NCI-H1417 treated with DMSO at 0.1 percent for 48 hours (cell line): ENCODE measurements around the gene MYO7A.

Source experiments
- DNase-seq: peaks from one replicate; lab custom pipeline; 2025; lab: John Stamatoyannopoulos, UW

Gene MYO7A

GRCh38 chr11:77127235-77127911 lies 673 bp upstream of the MYO7A start:
- no peak for DNase-seq

GRCh38 chr11:77129069-77129841 lies 1.2 kb downstream of the MYO7A start:
- DNase-seq = no peak

GRCh38 chr11:77129842-77130756 lies 2.1 kb downstream of the MYO7A start:
- no peak for DNase-seq

GRCh38 chr11:77130763-77131513 lies 2.9 kb downstream of the MYO7A start:
- no peak for DNase-seq

- DNase-seq = no peak
Observed at GRCh38 chr11:77131560-77131959, 3.5 kb downstream of the MYO7A start.

GRCh38 chr11:77135069-77135468 lies 7.0 kb downstream of the MYO7A start:
- DNase-seq = no peak

GRCh38 chr11:77136074-77136473 lies 8.0 kb downstream of the MYO7A start:
- no peak for DNase-seq

- DNase-seq = no peak
Observed at GRCh38 chr11:77136784-77137420, 8.9 kb downstream of the MYO7A start.

- DNase-seq = no peak
Observed at GRCh38 chr11:77137421-77137820, 9.4 kb downstream of the MYO7A start.

GRCh38 chr11:77138106-77138649 lies 10.1 kb downstream of the MYO7A start:
- no peak for DNase-seq

GRCh38 chr11:77139201-77139600 lies 11.2 kb downstream of the MYO7A start:
- DNase-seq = no peak

- no peak for DNase-seq
Observed at GRCh38 chr11:77140231-77140851, 12.3 kb downstream of the MYO7A start.

- DNase-seq = no peak
Observed at GRCh38 chr11:77141034-77141433, 13.0 kb downstream of the MYO7A start.

- DNase-seq = no peak
Observed at GRCh38 chr11:77141475-77141874, 13.4 kb downstream of the MYO7A start.

GRCh38 chr11:77142091-77142975 lies 14.3 kb downstream of the MYO7A start:
- DNase-seq = no peak

- no peak for DNase-seq
Observed at GRCh38 chr11:77143405-77144020, 15.5 kb downstream of the MYO7A start.

GRCh38 chr11:77144196-77144856 lies 16.3 kb downstream of the MYO7A start:
- no peak for DNase-seq

- no peak for DNase-seq
Observed at GRCh38 chr11:77144857-77145428, 16.9 kb downstream of the MYO7A start.
